ENCODE results near the gene NSUN6.

DNA sequence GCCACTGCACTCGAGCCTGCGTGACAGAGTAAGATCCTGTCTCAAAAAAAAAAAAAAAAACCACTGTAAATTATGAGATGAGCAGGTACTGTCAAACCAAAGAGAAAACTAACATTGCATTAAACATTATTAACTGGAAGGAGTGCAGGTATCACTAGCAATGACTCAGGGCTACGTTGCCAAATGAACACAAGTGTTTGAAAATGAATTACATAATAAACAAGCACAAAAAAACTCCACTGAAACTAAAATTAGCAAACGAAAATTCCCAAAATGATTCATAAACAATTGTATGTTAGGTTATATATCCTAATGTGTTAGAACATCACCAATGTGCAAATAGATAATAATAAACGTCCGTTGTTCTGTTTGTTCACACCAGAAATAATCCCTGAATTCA lies 42.8 kb downstream of the NSUN6 start:
- TF ChIP-seq, protein P1, sequence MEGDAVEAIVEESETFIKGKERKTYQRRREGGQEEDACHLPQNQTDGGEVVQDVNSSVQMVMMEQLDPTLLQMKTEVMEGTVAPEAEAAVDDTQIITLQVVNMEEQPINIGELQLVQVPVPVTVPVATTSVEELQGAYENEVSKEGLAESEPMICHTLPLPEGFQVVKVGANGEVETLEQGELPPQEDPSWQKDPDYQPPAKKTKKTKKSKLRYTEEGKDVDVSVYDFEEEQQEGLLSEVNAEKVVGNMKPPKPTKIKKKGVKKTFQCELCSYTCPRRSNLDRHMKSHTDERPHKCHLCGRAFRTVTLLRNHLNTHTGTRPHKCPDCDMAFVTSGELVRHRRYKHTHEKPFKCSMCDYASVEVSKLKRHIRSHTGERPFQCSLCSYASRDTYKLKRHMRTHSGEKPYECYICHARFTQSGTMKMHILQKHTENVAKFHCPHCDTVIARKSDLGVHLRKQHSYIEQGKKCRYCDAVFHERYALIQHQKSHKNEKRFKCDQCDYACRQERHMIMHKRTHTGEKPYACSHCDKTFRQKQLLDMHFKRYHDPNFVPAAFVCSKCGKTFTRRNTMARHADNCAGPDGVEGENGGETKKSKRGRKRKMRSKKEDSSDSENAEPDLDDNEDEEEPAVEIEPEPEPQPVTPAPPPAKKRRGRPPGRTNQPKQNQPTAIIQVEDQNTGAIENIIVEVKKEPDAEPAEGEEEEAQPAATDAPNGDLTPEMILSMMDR (IDR thresholded peaks at IDR 0.05), result no peak
- TF ChIP-seq EP300 (IDR thresholded peaks at IDR 0.05) (no peak), POLR2A (IDR thresholded peaks at IDR 0.05) (no peak)
